GM11168 (cell line): Measurements from ENCODE around the gene PIGB.
"Not testable (repeated sequence)": the region's sequence is repeated elsewhere in the genome, so short reads cannot be mapped to it uniquely, and the experiment has no call there.

Source experiments
- in situ Hi-C: fragments of 300-500 bp; cut with MboI; formaldehyde crosslinking; loops from one replicate; pipeline ENCODE4 v1.12.0; 2022; ENCODE audit warnings: low sequenced_read_pairs; ENCODE audit not compliant: unreplicated experiment

The PIGB gene

DNA sequence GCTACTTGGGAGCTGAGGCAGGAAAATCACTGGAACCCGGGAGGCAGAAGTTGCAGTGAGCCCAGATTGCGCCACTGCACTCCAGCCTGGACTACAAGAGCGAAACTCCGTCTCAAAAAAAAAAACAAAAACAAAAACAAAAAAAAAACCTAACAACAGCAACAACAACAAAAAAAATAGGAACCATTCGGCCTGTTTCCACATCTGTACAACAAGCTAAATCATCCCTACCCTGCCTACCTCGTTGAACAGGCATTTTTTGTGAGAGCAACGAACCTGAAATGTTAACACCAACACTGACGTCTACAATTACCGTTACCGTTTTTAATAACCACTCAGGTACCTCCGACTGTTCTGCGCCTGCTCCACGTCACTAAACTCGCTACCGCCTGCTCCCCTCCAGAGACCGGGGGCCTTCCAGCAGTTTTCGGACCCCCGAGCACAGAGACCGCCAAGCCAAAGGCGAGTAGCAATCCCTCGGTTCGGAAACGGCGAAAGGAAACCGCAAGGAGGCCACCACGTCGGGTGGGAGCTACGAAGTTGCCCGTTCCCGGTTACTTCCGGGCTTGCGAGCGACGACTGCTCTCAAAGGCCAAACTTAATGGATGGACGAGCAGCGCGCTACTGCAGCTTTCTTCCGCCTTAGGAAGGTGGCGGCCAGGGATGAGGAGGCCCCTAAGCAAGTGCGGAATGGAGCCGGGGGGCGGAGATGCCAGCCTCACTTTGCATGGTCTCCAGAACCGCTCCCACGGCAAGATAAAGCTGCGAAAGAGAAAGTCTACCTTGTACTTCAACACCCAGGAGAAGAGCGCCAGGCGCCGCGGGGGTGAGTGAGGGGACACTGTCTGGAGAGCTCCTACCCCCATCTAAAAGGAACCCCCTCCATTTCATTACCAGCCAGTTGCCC lies at the start of gene PIGB, which contains the start of gene PIGBOS1:
Gene PIGB (plus strand): TSS at position 635 of the 907 bp plus-strand sequence. CDS start 29 bp downstream, at position 664.
Gene PIGBOS1 (minus strand): TSS at position 536 of the 907 bp plus-strand sequence. CDS start 1,331 bp downstream, outside the sequence.
- in situ Hi-C loops: no loop called here

DNA sequence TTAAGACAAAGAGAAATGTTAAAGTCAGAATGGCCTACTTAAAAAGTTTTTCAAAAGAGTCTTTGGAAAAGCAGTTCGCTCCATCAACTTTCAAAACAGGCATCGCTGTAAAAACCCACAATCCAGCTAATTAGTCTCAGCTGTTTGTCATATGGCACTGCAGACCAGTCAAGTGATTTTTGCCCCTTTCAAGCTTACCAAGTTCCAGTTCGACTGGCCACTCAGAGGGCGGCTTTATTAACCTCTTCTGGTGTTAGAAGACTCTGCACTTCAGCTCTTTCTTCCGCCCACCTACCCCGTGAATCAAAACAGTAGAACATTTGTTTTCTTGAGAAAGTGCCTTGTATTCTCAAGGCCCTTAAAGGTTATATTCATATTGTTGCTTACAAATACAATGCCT lies 48.7 kb upstream of the PIGB start:
- in situ Hi-C loops: no loop called here

GRCh38 chr15:55276324-55276723 lies 42.7 kb upstream of the PIGB start:
- in situ Hi-C loops: no loop called here

- in situ Hi-C loops: no loop called here
Measured at GRCh38 chr15:55277116-55277564, 41.9 kb upstream of the PIGB start.

- in situ Hi-C loops: no loop called here
Measured at GRCh38 chr15:55277715-55278114, 41.3 kb upstream of the PIGB start.

- in situ Hi-C loops: no loop called here
Measured at GRCh38 chr15:55279100-55279745, 39.8 kb upstream of the PIGB start.

DNA sequence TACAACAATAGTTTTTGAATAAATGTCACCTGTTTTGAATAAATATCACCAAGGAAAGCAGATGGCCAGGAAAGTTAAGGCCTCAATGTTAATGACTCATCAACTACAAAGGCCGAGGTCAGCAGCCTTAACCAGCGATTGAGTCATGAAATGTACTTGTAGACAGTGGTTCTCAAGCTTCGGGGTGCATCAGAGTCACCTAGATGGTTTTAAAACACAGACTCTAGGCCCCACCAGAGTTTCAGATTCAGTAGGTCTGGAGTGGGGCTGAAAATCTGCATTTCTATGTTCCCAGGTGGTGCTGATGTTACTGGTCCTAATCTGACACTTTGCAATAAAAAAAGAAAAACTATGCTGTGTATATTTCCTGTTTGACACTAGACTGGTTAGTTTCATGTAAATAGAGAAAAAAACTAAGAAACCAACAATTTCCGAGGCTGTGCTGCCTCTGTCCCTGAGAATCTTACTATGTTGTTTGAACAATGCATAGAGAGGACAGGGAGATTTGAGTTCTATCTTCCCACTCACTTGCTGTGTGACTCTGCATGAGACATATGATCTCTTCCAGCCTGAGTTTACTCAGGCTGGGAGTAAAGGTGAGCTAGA lies 39.2 kb upstream of the PIGB start:
- in situ Hi-C loops: loop anchor here (5.0 kb wide), 1 partner anchor 63 kb away; no protein-coding TSS in a partner anchor

- in situ Hi-C loops: loop anchor here (5.0 kb wide), 1 partner anchor 63 kb away; no protein-coding TSS in a partner anchor
Measured at GRCh38 chr15:55280589-55280988, 38.4 kb upstream of the PIGB start.

- in situ Hi-C loops: loop anchor here (5.0 kb wide), 1 partner anchor 64 kb away; no protein-coding TSS in a partner anchor
Measured at GRCh38 chr15:55281517-55282228, 37.3 kb upstream of the PIGB start.

DNA sequence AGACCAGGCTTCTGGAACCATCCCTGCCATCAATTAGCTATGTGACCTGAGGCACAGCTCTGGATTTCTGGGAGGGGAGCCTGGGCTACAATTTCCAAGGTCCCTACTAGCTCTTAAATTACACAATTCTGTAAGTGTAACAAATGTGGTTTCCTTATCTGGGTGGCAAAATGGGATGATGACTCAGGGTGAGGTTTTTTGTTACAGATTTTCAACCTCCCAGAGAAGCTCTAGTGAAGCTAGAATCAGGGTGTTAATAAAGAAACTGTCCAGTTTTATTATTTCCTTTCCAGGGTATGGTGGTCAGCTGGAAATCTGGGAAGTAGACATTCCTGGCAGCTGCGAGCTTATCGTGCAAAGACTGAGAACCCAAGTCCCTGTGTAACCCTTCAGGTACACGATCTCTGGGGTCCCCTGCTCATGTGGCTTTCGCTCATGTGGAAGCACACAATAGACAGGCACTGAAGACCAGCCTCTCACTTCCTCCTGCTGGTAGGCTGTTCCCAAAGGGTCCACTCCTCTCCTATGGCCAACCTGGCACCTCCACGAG lies 36.7 kb upstream of the PIGB start:
- in situ Hi-C loops: loop anchor here (5.0 kb wide), 1 partner anchor 65 kb away; no protein-coding TSS in a partner anchor

DNA sequence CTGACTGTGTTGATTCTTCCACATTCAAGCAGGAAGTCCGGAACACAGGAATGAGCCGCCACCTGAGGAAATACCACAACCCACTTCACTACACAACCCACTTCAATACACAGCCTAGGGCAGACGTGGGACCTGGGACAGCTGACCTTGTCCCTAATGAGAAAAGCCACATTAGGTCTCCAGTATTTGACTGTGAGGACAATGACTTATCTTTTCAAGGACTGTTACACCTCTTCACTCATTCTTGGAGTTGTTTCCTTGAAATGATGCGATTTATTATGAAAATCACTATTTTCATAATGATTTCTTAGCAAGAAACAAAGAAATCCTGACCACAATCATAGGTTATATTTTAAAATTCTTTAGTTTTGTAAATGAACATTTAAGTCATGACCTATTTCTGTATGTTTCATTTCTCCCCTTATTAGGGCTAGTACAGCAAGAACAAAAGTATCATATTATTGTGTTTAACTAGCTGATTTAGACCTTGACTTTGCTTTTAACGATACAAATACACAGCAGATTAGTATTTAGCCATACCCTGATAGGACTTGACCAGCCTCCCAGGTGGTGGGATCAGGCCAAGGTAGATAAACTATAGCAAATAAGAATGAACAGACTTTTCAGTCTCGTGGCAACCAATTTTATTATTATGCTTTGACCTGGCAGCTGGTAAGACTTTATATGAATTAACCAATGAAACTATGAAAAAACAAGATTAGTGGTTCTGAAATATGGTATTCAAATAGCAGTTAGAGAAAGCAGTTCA lies 35.5 kb upstream of the PIGB start:
- in situ Hi-C loops: loop anchor here (5.0 kb wide), 1 partner anchor 66 kb away; no protein-coding TSS in a partner anchor

DNA sequence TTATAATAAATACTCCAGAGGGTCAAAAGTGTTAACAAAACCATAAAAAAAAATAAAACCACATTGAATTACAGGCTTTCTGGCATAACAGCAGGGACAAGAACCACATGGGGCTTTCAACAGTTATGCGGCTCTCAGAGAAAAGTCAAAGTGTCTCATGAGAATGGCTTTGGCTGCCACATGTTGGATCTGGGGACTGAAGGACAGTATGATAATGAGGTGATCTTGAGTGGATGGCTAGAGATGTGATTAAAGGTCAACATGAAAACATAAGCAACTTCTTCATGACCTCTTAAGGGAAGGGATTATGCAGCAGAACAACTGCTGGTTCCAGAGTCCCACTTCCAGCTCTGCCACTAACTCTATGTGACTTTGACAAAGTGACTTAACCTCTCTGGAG lies 34.6 kb upstream of the PIGB start:
- in situ Hi-C loops: loop anchor here (5.0 kb wide), 1 partner anchor 67 kb away; no protein-coding TSS in a partner anchor

GRCh38 chr15:55286442-55287189 lies 32.4 kb upstream of the PIGB start:
- in situ Hi-C loops: not testable (repeated sequence)

DNA sequence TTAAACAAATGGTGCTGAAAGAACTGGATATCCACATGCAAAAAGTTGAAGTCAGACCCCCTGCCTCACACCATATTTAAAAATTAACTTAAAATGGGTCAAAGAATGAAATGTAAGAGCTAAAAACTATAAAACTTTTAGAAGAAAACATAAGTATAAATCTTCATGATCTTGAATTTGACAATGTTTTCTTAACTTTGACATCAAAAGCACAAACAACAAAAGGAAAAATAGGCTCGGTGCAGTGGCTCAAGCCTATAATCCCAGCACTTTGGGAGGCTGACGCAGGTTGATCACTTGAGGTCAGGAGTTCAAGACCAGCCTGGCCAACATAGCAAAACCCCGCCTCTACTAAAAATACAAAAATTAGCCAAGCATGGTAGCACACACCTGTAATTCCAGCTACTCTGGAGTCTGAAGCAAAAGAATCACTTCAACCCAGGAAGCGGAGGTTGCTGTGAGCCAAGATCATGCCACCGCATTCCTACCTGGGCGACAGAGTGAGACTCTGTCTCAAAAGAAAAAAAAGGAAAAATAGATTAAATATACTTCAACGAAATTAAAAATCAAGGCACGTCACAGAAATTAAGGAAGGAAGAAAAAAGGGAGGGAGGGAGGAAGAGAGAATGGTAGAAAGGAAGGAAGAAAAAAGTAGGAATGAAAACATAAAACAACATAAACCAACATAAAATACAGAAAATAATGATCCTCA lies 30.9 kb upstream of the PIGB start:
- in situ Hi-C loops: no loop called here

DNA sequence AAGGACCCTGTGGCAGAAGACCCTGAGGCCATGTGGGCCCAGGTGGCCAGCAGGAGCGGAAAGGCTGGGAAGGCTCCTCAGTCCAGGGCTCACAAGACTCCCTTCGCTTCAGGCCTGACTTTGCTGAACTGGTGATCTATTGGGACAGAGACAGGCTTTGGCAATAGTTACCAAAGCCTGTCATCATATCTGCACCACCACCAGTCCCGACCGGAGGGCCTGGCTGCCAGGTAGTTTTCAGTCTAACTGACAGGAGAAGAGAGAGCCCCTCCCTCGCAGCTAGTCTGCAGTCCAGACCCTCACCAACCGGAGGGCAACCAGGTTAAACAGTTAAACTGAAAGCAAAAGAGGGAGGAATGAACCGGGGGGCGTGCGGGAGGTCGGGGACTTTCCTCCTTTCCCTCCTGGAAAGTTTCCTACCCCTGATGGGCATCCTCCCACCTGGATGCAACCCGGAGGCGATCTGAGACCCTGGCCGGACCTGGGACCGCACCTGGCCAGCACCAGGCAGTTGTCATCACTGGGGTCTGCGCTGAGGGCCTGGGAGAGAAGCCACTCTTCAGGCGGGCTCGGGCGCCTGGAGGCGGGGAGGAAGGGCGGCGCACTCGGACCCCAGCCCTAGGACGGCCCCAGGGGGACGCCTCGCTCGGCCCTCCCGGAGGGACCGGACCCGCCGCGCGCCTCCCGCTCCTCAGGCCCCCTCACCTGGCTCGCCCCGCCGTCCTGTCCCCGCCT lies 29.8 kb upstream of the PIGB start:
- in situ Hi-C loops: no loop called here

- in situ Hi-C loops: no loop called here
Measured at GRCh38 chr15:55289746-55290527, 29.1 kb upstream of the PIGB start, which contains the start of gene RAB27A. Gene RAB27A, minus strand, starts transcription at chr15:55289813. Its CDS starts 54,879 bp downstream, at chr15:55234934.
